ENCODE measurements around the gene GLB1L2.
"Not testable (repeated sequence)": the region's sequence is repeated elsewhere in the genome, so short reads cannot be mapped to it uniquely, and the experiment has no call there.

The GLB1L2 gene

GRCh38 chr11:134312807-134313206 lies 19.0 kb upstream of the GLB1L2 start:
- DNase-seq (ENCODE audit: low spot score): no peak
- TF ChIP-seq CTCF (IDR thresholded peaks at IDR 0.05; ENCODE audit: extremely low read depth, missing control alignments): no peak

DNA sequence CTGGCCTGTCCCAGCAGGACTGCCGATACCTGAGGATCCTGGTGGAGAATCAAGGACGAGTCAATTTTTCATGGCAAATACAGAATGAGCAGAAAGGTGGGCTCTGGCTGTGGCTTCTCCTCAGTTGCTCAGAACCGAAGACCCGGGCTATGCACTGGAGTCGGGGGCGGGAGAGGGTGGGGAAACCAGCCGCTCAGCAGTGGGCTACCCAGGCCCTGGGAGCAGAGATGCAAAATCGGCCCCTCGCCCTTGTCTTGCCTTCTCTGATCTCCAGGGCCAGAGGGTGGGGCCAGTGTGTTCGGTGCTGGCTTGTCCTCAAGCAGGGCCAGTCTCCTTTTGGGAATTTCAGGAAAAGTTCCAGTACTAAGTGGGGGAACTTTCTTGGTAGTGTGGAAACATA lies 18.4 kb upstream of the GLB1L2 start:
- DNase-seq (ENCODE audit: low spot score): no peak
- no peak for TF ChIP-seq CTCF (IDR thresholded peaks at IDR 0.05; ENCODE audit: extremely low read depth, missing control alignments)

DNA sequence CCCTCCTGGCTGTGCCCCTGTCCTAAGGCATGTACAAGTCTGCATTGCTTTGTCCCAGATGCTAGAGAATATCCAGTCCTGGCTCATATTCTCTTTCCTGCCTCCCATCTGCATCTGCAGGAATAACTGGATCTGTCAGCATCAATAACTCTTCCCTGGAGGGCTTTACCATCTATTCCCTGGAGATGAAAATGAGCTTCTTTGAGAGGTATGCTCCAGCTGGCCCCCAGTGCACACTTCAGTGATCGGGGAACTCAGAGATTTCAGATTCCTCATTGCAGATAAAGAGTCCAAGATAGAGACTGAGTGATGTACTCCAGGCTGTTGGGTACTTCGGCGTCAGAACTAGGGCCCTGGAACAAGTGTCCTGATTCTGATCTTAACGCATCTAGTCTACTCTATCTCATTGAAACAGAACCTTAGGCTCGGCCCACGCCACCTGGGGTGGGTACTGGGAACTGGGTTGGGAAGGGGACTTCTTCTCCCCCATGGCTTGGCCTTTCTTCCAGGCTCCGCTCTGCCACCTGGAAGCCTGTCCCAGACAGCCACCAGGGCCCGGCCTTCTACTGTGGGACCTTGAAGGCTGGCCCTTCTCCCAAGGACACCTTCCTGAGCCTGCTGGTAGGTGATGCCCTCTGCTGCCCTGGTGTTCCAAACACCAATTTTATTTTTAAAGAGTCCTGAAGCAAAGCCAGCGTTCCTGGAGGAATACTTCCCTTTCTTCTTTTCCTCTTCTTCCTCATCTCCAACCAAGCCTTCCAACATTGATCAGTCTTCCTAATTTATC lies 17.8 kb upstream of the GLB1L2 start:
- TF ChIP-seq CTCF (IDR thresholded peaks at IDR 0.05; ENCODE audit: extremely low read depth, missing control alignments): no peak
- DNase-seq (ENCODE audit: low spot score): no peak

- no peak for DNase-seq (ENCODE audit: low spot score)
- no peak for TF ChIP-seq CTCF (IDR thresholded peaks at IDR 0.05; ENCODE audit: extremely low read depth, missing control alignments)
Observed at GRCh38 chr11:134317103-134317502, 14.7 kb upstream of the GLB1L2 start.

DNA sequence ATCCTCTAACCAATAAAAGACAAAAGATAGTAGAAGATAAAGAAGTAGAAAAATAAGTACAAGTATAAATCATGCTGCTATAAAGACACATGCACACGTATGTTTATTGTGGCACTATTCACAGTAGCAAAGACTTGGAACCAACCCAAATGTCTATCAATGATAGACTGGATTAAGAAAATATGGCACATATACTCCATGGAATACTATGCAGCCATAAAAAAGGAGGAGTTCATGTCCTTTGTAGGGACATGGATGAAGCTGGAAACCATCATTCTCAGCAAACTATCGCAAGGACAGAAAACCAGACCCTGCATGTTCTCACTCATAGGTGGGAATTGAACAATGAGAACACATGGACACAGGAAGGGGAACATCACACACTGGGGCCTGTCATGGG lies 10.4 kb upstream of the GLB1L2 start:
- not testable (repeated sequence) for DNase-seq (ENCODE audit: low spot score)

- DNase-seq (ENCODE audit: low spot score): no peak
- no peak for TF ChIP-seq CTCF (IDR thresholded peaks at IDR 0.05; ENCODE audit: extremely low read depth, missing control alignments)
Observed at GRCh38 chr11:134322553-134322952, 9.2 kb upstream of the GLB1L2 start.

DNA sequence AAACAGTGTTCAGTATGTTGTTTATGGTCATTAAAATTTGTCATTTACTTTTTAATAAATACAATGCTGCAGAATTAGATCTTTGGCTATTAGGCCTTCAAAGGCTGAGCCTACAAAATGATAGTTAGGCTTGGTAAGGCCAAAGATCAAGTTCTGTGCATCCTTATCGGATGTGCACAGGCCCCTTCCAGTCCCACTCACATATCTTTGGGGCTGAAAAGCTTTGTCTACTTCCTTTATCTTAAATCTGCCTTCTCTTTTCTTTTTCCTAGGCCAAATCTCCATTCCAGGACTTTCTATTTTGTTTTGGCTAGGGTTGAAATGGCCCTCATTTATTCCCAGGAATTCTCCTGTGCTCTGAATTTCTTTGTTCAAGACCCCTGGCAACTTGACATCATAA lies 3.4 kb upstream of the GLB1L2 start:
- TF ChIP-seq CTCF (IDR thresholded peaks at IDR 0.05; ENCODE audit: extremely low read depth, missing control alignments): no peak
- no peak for DNase-seq (ENCODE audit: low spot score)
